BLaER1 treated with 17β-estradiol and CSF1 and Interleukin-3, amounts not matched to agents 10 nM and 100 nM (cell line): Measurements from ENCODE around the gene NEUROD4.

Experiments
- H3K27ac ChIP-seq, 11 experiments: shearing (Covaris generic); formaldehyde crosslinking; 2 replicates each; pipeline ENCODE4 v1.8.1; 2022
- H3K27me3 ChIP-seq, 11 experiments: shearing (Covaris generic); formaldehyde crosslinking; 2 replicates each; pipeline ENCODE4 v1.8.1; 2022
- H3K36me3 ChIP-seq, 11 experiments: shearing (Covaris generic); formaldehyde crosslinking; 2 replicates each; pipeline ENCODE4 v1.8.1; 2022
- H3K4me1 ChIP-seq, 10 experiments: shearing (Covaris generic); formaldehyde crosslinking; 2 replicates each; pipeline ENCODE4 v1.8.1; 2022
- H3K4me2 ChIP-seq, 11 experiments: shearing (Covaris generic); formaldehyde crosslinking; 2 replicates each; pipeline ENCODE4 v1.8.1; 2022
- H3K4me3 ChIP-seq, 10 experiments: shearing (Covaris generic); formaldehyde crosslinking; 2 replicates each; pipeline ENCODE4 v1.8.1; 2022
- H3K9ac ChIP-seq, 11 experiments: shearing (Covaris generic); formaldehyde crosslinking; 2 replicates each; pipeline ENCODE4 v1.8.1; 2022
- H3K9me3 ChIP-seq, 11 experiments: shearing (Covaris generic); formaldehyde crosslinking; replicated peaks in 1 of 11; 2 replicates each; pipeline ENCODE4 v1.8.1; 2022
- H4K20me1 ChIP-seq, 11 experiments: shearing (Covaris generic); formaldehyde crosslinking; 2 replicates each; pipeline ENCODE4 v1.8.1; 2022
- Cebpa-rat ChIP-seq, 11 experiments: shearing (Covaris generic); IDR thresholded peaks; 2 replicates each; pipeline ENCODE4 v1.8.1; 2022

Gene NEUROD4

DNA sequence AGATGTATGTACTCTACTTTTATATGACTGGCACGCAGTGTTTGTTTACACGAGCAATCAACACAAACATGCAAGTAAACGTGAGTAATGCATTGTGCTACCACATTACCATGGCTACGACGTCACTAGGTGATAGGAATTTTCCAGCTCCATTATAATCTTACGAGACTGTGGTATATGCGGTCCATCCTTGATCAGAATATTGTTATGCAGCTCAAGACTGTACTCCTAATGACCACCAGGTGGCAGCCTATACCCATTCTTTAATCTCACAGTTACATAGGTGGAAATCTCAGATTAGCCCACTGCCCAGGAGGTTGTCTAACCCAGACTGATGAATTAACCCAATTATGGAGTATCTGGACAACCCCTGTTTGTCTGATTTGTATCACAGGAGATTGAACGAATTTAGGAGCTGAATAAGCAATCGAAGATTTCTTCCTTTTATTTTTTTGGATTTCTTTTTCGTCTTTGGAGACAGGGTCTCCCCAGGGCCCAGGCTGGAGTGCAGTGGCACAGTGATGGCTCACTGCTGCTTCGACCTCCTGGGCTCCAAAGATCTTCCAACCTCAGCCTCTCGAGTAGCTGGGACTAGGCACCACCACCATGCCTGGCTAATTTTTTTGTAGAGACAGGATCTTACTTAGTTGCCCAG, 26.5 kb upstream of the NEUROD4 start:
- H3K4me3 ChIP-seq: no peak overlapping the region
- H3K4me1 ChIP-seq: peaks cover 22 to 34% (median 27%) of the 10 kb centered on the region in 10 experiments
- H3K4me2 ChIP-seq: no peak overlapping the region

DNA sequence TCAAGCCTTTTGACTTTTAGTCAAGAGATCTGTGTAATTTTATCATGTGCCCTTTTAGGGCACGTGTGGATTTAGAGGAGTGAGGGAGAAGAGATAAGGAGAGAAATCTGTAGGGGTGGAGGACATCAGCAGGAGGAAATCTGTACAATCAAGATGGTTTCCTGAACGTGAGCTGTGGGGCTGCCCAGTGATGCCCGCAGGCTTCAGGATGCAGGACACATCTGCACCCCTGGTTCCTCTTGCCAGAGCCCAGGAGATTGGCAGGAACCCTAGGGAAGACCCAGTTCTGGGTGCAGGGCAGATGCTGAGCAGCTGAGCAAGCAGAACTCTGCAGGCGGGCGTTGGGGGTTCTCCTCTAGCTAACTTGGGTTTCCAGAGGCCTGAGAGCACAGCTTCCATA, 23.6 kb upstream of the NEUROD4 start:
- peaks cover 19 to 45% (median 30%) of the 10 kb centered on the region in 10 experiments for H3K4me1 ChIP-seq
- no peak overlapping the region for H3K4me3 ChIP-seq
- no peaks in the 10 kb centered on the region for H3K27me3 ChIP-seq

More for the DNA sequence above, 26.5 kb upstream of the NEUROD4 start:
- Histone ChIP-seq H4K20me1 (no peaks in the 10 kb centered on the region), H3K9ac (no peak overlapping the region), H3K9me3 (peaks cover 3 to 8% (median 5%) of the 10 kb centered on the region in 11 experiments; a peak in 21 of 22 replicates), H3K36me3 (no peaks in the 10 kb centered on the region), H3K27ac (no peak overlapping the region), H3K27me3 (no peaks in the 10 kb centered on the region)
- no peak for TF ChIP-seq Cebpa-rat (IDR thresholded peaks at IDR 0.05)

DNA sequence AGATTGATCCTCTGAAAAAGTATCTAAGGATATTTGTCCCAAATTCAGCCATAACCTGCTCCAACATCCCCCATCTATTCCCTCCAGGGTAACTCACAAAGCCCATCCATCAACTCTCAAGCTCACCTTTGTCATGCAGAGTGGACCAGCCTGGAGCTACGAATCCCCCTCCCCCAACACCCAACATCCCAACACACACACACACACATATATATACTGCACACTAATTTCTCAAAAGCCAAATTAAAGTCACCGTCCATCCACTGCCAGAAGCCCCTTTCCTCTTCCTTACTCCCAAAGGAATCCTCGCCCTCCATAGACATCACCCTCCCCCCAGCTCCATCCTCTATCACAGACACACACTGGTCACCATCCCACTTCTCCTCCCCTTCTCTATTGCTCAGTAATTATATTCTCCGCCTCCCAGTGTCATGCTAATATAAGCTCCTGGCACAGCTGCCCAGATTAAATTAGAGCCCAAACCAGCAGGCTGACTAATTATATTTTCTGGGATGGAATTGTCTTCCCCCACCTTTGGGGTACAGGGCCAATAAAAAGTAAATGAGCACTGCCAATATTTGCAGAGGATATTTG, 21.7 kb upstream of the NEUROD4 start:
- H3K4me1 ChIP-seq: peaks cover 14 to 41% (median 26%) of the 10 kb centered on the region in 10 experiments; a peak in 19 of 20 replicates
- no peaks in the 10 kb centered on the region for H3K36me3 ChIP-seq
- H3K9me3 ChIP-seq: peaks cover 19 to 31% (median 27%) of the 10 kb centered on the region in 11 experiments
- no peaks in the 10 kb centered on the region for H4K20me1 ChIP-seq
- H3K4me3 ChIP-seq: no peak overlapping the region
- no peak overlapping the region for H3K27ac ChIP-seq
- H3K27me3 ChIP-seq: no peaks in the 10 kb centered on the region
- H3K4me2 ChIP-seq: no peak overlapping the region
- no peak overlapping the region for H3K9ac ChIP-seq
- no peak for TF ChIP-seq Cebpa-rat (IDR thresholded peaks at IDR 0.05)

More for the DNA sequence above, 23.6 kb upstream of the NEUROD4 start:
- no peak overlapping the region for H3K27ac ChIP-seq
- 0 out of 22 replicates have a peak overlapping the region, but pooled peaks of 1 of the 11 experiments have one; percentile 14 for H3K9ac ChIP-seq
- peak overlapping the region in 7 of 11 experiments; percentile 23 to 58 (median 40); a peak in 12 of 22 replicates for H3K4me2 ChIP-seq
- H3K36me3 ChIP-seq: no peaks in the 10 kb centered on the region
- no peak for TF ChIP-seq Cebpa-rat (IDR thresholded peaks at IDR 0.05)
- H3K9me3 ChIP-seq: peaks cover 19 to 31% (median 27%) of the 10 kb centered on the region in 11 experiments
- H4K20me1 ChIP-seq: no peaks in the 10 kb centered on the region

GRCh38 chr12:54998958-54999510, 20.7 kb upstream of the NEUROD4 start:
- no peak overlapping the region for H3K9ac ChIP-seq
- H3K4me2 ChIP-seq: peak overlapping the region in 10 of 11 experiments; percentile 2 to 49 (median 10); a peak in 11 of 22 replicates
- H3K4me3 ChIP-seq: peak overlapping the region in 1 of 10 experiments; percentile 22; a peak in 2 of 20 replicates
- H3K27ac ChIP-seq: no peak overlapping the region
- H3K27me3 ChIP-seq: no peaks in the 10 kb centered on the region
- H4K20me1 ChIP-seq: no peaks in the 10 kb centered on the region
- H3K4me1 ChIP-seq: peaks cover 14 to 41% (median 26%) of the 10 kb centered on the region in 10 experiments; a peak in 19 of 20 replicates
- H3K9me3 ChIP-seq: peaks cover 19 to 31% (median 27%) of the 10 kb centered on the region in 11 experiments
- H3K36me3 ChIP-seq: no peaks in the 10 kb centered on the region
- TF ChIP-seq Cebpa-rat (IDR thresholded peaks at IDR 0.05): no peak

- Histone ChIP-seq H3K4me3 (no peak overlapping the region), H4K20me1 (no peaks in the 10 kb centered on the region), H3K4me2 (peak overlapping the region in 10 of 11 experiments; percentile 2 to 54 (median 28); a peak in 17 of 22 replicates), H3K27me3 (no peaks in the 10 kb centered on the region), H3K36me3 (no peaks in the 10 kb centered on the region), H3K9me3 (peaks cover 24 to 37% (median 31%) of the 10 kb centered on the region in 11 experiments), H3K27ac (no peak overlapping the region), H3K9ac (no peak overlapping the region), H3K4me1 (peaks cover 14 to 35% (median 21%) of the 10 kb centered on the region in 10 experiments; a peak in 19 of 20 replicates)
- no peak for TF ChIP-seq Cebpa-rat (IDR thresholded peaks at IDR 0.05)
These were observed 18.4 kb upstream of the NEUROD4 start for GRCh38 chr12:55001198-55001868.

GRCh38 chr12:55002355-55002754, 17.4 kb upstream of the NEUROD4 start:
- peaks cover 34 to 45% (median 40%) of the 10 kb centered on the region in 11 experiments for H3K9me3 ChIP-seq
- H3K27me3 ChIP-seq: no peaks in the 10 kb centered on the region
- H3K4me2 ChIP-seq: no peak overlapping the region
- no peaks in the 10 kb centered on the region for H3K36me3 ChIP-seq
- H3K4me1 ChIP-seq: peaks cover 13 to 27% (median 17%) of the 10 kb centered on the region in 10 experiments; a peak in 18 of 20 replicates
- H3K9ac ChIP-seq: no peak overlapping the region
- H4K20me1 ChIP-seq: no peaks in the 10 kb centered on the region
- no peak overlapping the region for H3K4me3 ChIP-seq
- TF ChIP-seq Cebpa-rat (IDR thresholded peaks at IDR 0.05): no peak
- no peak overlapping the region for H3K27ac ChIP-seq

DNA sequence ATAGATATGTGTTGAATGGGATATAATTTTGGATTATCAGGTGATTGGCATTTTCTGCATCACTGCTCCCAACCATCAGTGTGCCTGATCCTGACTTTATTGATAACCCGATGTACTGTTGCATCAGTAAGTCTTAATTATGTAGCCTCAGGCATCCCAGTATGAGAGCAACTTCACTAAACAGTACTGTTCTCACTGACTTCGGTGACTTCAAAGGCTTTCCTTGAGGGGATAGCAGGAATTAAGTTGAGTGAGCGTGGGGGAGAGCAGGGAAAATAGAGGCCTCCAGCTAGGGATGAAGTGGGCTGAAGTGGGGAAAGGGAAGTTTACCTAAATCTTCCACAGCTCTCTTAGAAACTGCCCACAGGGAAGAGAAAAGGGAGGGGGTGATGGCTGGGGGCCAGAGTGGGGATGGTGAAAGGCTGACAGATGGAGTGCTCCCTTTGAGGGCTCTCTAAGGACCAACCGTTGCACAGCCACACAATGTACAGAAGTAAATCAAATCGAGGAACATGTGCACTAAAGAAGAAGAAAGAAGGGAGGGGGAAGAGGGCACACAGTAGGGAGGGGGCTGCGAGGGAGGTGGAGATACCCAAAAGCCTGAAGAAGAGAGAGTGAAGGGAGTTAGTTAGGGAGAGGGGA, 10.7 kb upstream of the NEUROD4 start:
- Histone ChIP-seq H3K4me3 (no peak overlapping the region), H3K27me3 (no peaks in the 10 kb centered on the region), H3K36me3 (no peaks in the 10 kb centered on the region), H3K4me1 (no peaks in the 10 kb centered on the region), H3K27ac (no peak overlapping the region), H3K9me3 (peaks cover 45 to 55% (median 49%) of the 10 kb centered on the region in 11 experiments), H3K4me2 (no peak overlapping the region), H3K9ac (no peak overlapping the region), H4K20me1 (no peaks in the 10 kb centered on the region)
- no peak for TF ChIP-seq Cebpa-rat (IDR thresholded peaks at IDR 0.05)

- H3K4me2 ChIP-seq: peak overlapping the region in 8 of 11 experiments; percentile 12 to 55 (median 28); a peak in 12 of 22 replicates
- peaks cover 0 to 9% (median 7%) of the 10 kb centered on the region in 10 experiments; a peak in 12 of 20 replicates for H3K4me1 ChIP-seq
- no peaks in the 10 kb centered on the region for H3K36me3 ChIP-seq
- no peak for TF ChIP-seq Cebpa-rat (IDR thresholded peaks at IDR 0.05)
- H3K9me3 ChIP-seq: peaks cover 17 to 24% (median 20%) of the 10 kb centered on the region in 11 experiments
- no peak overlapping the region for H3K9ac ChIP-seq
- no peaks in the 10 kb centered on the region; a peak in 1 of 22 replicates for H3K27me3 ChIP-seq
- no peak overlapping the region for H3K27ac ChIP-seq
- no peak overlapping the region for H3K4me3 ChIP-seq
- no peaks in the 10 kb centered on the region for H4K20me1 ChIP-seq
These were observed 2.3 kb upstream of the NEUROD4 start for GRCh38 chr12:55017416-55017925.
